ENCODE data around the gene NALCN. TPM values are rescaled to one million over a fixed set of nuclear protein-coding genes. Genes with fewer than 3 reads are reported as not detected.

Gene NALCN
- total RNA-seq, 1 donor from 2014 or later = 1.1 TPM

DNA sequence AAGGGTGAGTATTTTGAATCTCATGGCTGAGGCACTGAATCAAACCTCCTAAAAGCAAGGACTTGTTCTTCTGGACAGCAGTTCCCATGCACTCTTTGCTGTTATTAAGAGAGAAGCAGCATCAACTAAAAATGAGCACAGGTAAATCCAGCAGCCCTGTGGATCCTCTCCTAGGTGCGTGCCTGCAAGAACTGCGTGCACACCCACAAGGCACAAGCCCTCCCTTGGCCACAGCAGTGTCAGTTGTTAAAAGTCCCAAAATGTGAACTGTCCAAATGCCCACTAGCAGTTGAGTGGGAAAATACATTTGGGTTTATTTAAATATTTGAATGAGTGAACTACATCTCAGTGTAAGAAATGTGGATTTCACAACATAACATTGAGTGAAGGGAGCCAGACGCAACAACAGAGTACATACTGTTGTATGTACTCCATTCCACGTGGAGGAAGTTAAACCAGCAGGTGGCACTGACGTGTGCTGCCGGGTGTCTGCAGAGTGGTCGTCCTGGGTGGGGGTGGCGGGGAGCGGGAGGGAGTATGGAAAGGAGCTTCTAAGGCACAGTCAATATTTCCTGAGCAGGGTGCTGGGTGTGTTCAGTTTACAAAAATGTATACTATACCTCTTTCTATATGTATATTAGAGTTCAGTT lies 266.4 kb downstream of the NALCN start:
- no peak overlapping the region for H3K4me3 Mint-ChIP-seq (ENCODE audit: unreplicated experiment)
- Histone ChIP-seq H3K79me2 (ENCODE audit: insufficient read depth, low read length) (no peaks in the 10 kb centered on the region), H3K27me3 (ENCODE audit: insufficient read depth, low read length) (no peaks in the 10 kb centered on the region), H3K27ac (ENCODE audit: low read depth, low read length) (no peak overlapping the region), H3K4me3 (ENCODE audit: insufficient read depth, low read depth, low read length) (no peak overlapping the region), H4K20me1 (ENCODE audit: insufficient read depth, low read length) (no peaks in the 10 kb centered on the region), H3K9ac (ENCODE audit: low read length) (no peak overlapping the region), H3K4me2 (ENCODE audit: low read length) (no peak overlapping the region), H2AFZ (ENCODE audit: low read depth, low read length) (no peak overlapping the region), H3K36me3 (ENCODE audit: insufficient read depth, low read length) (no peaks in the 10 kb centered on the region), H3K9me3 (ENCODE audit: insufficient read depth, low read depth, low read length) (no peaks in the 10 kb centered on the region), H3K4me1 (ENCODE audit: insufficient read depth, low read length) (peaks cover 4% of the 10 kb centered on the region)
- TF ChIP-seq, protein P1, sequence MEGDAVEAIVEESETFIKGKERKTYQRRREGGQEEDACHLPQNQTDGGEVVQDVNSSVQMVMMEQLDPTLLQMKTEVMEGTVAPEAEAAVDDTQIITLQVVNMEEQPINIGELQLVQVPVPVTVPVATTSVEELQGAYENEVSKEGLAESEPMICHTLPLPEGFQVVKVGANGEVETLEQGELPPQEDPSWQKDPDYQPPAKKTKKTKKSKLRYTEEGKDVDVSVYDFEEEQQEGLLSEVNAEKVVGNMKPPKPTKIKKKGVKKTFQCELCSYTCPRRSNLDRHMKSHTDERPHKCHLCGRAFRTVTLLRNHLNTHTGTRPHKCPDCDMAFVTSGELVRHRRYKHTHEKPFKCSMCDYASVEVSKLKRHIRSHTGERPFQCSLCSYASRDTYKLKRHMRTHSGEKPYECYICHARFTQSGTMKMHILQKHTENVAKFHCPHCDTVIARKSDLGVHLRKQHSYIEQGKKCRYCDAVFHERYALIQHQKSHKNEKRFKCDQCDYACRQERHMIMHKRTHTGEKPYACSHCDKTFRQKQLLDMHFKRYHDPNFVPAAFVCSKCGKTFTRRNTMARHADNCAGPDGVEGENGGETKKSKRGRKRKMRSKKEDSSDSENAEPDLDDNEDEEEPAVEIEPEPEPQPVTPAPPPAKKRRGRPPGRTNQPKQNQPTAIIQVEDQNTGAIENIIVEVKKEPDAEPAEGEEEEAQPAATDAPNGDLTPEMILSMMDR (IDR thresholded peaks at IDR 0.05; ENCODE audit: insufficient read depth, low read depth, low read length) = peak; percentile 26
- no peak for TF ChIP-seq EZH2 (IDR thresholded peaks at IDR 0.05; ENCODE audit: insufficient read depth, low read length)
- no peaks in the 10 kb centered on the region for H3K36me3 Mint-ChIP-seq (ENCODE audit: low read depth, unreplicated experiment)
- H3K27me3 Mint-ChIP-seq (ENCODE audit: low read depth, unreplicated experiment) = peaks cover 3% of the 10 kb centered on the region
- no peak overlapping the region for H3K27ac Mint-ChIP-seq (ENCODE audit: unreplicated experiment)
- DNase-seq (ENCODE audit: low read depth) (peak; percentile 10), FAIRE-seq (no peak)
- peaks cover 3% of the 10 kb centered on the region for H3K4me1 Mint-ChIP-seq (ENCODE audit: low read depth, unreplicated experiment)
- no peaks in the 10 kb centered on the region for H3K9me3 Mint-ChIP-seq (ENCODE audit: unreplicated experiment)

GRCh38 chr13:101146101-101146898 lies 270.0 kb downstream of the NALCN start:
- Histone ChIP-seq H2AFZ (ENCODE audit: low read depth, low read length) (peak overlapping the region; percentile 14), H4K20me1 (ENCODE audit: insufficient read depth, low read length) (no peaks in the 10 kb centered on the region), H3K4me1 (ENCODE audit: insufficient read depth, low read length) (peaks cover 4% of the 10 kb centered on the region), H3K27me3 (ENCODE audit: insufficient read depth, low read length) (no peaks in the 10 kb centered on the region), H3K79me2 (ENCODE audit: insufficient read depth, low read length) (no peaks in the 10 kb centered on the region), H3K4me2 (ENCODE audit: low read length) (peak overlapping the region; percentile 28), H3K9ac (ENCODE audit: low read length) (no peak overlapping the region), H3K4me3 (ENCODE audit: insufficient read depth, low read depth, low read length) (no peak overlapping the region), H3K27ac (ENCODE audit: low read depth, low read length) (no peak overlapping the region), H3K9me3 (ENCODE audit: insufficient read depth, low read depth, low read length) (no peaks in the 10 kb centered on the region), H3K36me3 (ENCODE audit: insufficient read depth, low read length) (no peaks in the 10 kb centered on the region)
- no peak overlapping the region for H3K27ac Mint-ChIP-seq (ENCODE audit: unreplicated experiment)
- H3K4me1 Mint-ChIP-seq (ENCODE audit: low read depth, unreplicated experiment) = peaks cover 3% of the 10 kb centered on the region
- no peaks in the 10 kb centered on the region for H3K36me3 Mint-ChIP-seq (ENCODE audit: low read depth, unreplicated experiment)
- no peak for TF ChIP-seq EZH2 (IDR thresholded peaks at IDR 0.05; ENCODE audit: insufficient read depth, low read length)
- TF ChIP-seq, protein P1 (IDR thresholded peaks at IDR 0.05; ENCODE audit: insufficient read depth, low read depth, low read length) = no peak
- H3K9me3 Mint-ChIP-seq (ENCODE audit: unreplicated experiment) = no peaks in the 10 kb centered on the region
- H3K27me3 Mint-ChIP-seq (ENCODE audit: low read depth, unreplicated experiment) = peaks cover 3% of the 10 kb centered on the region
- FAIRE-seq (no peak), DNase-seq (ENCODE audit: low read depth) (peak; percentile 26)
- H3K4me3 Mint-ChIP-seq (ENCODE audit: unreplicated experiment) = no peak overlapping the region

All from astrocyte (in vitro differentiated cells and primary cell).